ENCODE results near the gene TCHP.

DNA sequence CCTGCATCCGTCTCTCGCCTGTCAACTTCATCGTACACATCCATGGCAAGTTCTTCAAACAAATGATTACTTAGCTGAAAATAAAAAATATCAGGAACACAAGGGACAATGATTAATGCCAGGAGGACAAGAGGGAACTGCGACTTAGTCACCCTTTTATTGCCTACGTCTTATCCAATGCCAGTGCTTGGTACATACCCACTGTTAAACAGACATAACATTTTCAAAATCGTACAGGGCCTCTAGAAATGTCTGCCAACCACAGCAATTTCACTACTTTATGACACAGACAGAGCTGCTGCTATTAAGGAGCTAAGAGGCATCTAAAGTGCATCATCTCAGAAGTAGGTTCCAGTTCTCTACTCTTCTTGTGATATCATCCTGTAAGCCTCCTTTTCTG, 61.5 kb downstream of the TCHP start:
- TF ChIP-seq, protein P1, sequence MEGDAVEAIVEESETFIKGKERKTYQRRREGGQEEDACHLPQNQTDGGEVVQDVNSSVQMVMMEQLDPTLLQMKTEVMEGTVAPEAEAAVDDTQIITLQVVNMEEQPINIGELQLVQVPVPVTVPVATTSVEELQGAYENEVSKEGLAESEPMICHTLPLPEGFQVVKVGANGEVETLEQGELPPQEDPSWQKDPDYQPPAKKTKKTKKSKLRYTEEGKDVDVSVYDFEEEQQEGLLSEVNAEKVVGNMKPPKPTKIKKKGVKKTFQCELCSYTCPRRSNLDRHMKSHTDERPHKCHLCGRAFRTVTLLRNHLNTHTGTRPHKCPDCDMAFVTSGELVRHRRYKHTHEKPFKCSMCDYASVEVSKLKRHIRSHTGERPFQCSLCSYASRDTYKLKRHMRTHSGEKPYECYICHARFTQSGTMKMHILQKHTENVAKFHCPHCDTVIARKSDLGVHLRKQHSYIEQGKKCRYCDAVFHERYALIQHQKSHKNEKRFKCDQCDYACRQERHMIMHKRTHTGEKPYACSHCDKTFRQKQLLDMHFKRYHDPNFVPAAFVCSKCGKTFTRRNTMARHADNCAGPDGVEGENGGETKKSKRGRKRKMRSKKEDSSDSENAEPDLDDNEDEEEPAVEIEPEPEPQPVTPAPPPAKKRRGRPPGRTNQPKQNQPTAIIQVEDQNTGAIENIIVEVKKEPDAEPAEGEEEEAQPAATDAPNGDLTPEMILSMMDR (IDR thresholded peaks at IDR 0.05), result no peak
- no peak for TF ChIP-seq EP300 (IDR thresholded peaks at IDR 0.05)
- no peak for TF ChIP-seq POLR2AphosphoS5 (IDR thresholded peaks at IDR 0.05)
- TF ChIP-seq POLR2A (IDR thresholded peaks at IDR 0.05), result no peak
